Adrenal gland (tissue), 12 donors: ENCODE data around the gene PRR35. TPM values are rescaled to one million over a fixed set of nuclear protein-coding genes. Genes with fewer than 3 reads are reported as not detected.

Experiments used
- DNase-seq, 7 donors: peaks; one replicate each; pipeline ENCODE4 v3.0.0-alpha.2; 2019 to 2020
- H3K27ac ChIP-seq, 5 donors: fragments of 200-600 bp; sonication (generic) in 4 of 5; 1 replicate in 3 of 5; 2 replicates in 2 of 5; pipeline versions ENCODE4 v1.5.1 to v1.8.0; 2016 to 2020; ENCODE audit warnings: mild to moderate bottlenecking in 1 of 5
- H3K27me3 ChIP-seq: fragments of 200-600 bp; 2 replicates; pipeline ENCODE4 v1.8.0; 2021
- H3K36me3 ChIP-seq, 2 donors: fragments of 200-600 bp; replicated peaks in 1 of 2; 1 replicate in 1 of 2; 2 replicates in 1 of 2; pipeline versions ENCODE4 v1.5.1 to v1.8.0; 2018 to 2022
- H3K4me1 ChIP-seq, 2 donors: fragments of 200-600 bp; replicated peaks in 1 of 2; 1 replicate in 1 of 2; 2 replicates in 1 of 2; pipeline versions ENCODE4 v1.5.1 to v1.8.0; 2018 to 2021
- H3K4me3 ChIP-seq, 4 donors: fragments of 200-600 bp; sonication (generic) in 3 of 4; one replicate each; pipeline ENCODE4 v1.5.1; 2016 to 2018
- H3K9me3 ChIP-seq, 3 donors: fragments of 200-600 bp; sonication (generic) in 1 of 3; replicated peaks in 1 of 3; 1 replicate in 2 of 3; 2 replicates in 1 of 3; pipeline versions ENCODE4 v1.5.1 to v1.8.0; 2016 to 2021
- CTCF ChIP-seq, 6 experiments: fragments of 450-650 bp in 4 of 6; fragments of 200-600 bp in 2 of 6; sonication (generic) in 1 of 6; IDR thresholded peaks; 1 replicate in 5 of 6; 2 replicates in 1 of 6; pipeline versions ENCODE4 v1.5.1 to v1.8.0; 2016 to 2021; ENCODE audit warnings: antibody characterized with exemption in 6 of 6, mild to moderate bottlenecking in 2 of 6, moderate library complexity in 1 of 6
- POLR2A ChIP-seq, 2 donors: fragments of 450-650 bp; IDR thresholded peaks; one replicate each; pipeline ENCODE4 v1.6.1; 2017; ENCODE audit warnings: antibody characterized with exemption in 2 of 2, mild to moderate bottlenecking in 2 of 2, moderate library complexity in 1 of 2
- WGBS, 4 donors: extraction: QIAGEN DNeasy Blood & Tissue Kit in 2 of 4; methylation state at CpG; one replicate each; pipeline versions ENCODE4 v1.1.5 to v1.1.7; 2013 to 2017; 5-methylcytosine and 5-hydroxymethylcytosine counted together
- intact Hi-C, 2 donors: fragments of 100-400 bp; cut with DNase I; formaldehyde crosslinking; loops; one replicate each; pipeline versions ENCODE4 v1.14.1 to v1.15.0; 2022 to 2023
- polyA plus RNA-seq, 3 donors: library from polyadenylated mRNA; stranded (reverse); fragments of 200-250 nt in 2 of 3; fragments of 350-450 nt in 1 of 3; fragmentation: Illumina TruSeq in 1 of 3; extraction: RNeasy Lipid Tissue Mini Kit (QIAGEN cat#74804) in 1 of 3; gene quantifications; one replicate each; pipeline ENCODE4 v1.2.3, GENCODE V29; 2013 to 2014
- total RNA-seq, 9 donors: library from RNA; depleted of rRNA in 4 of 9; stranded (reverse); fragments of >200 nt in 4 of 9; fragments of 120-200 nt in 1 of 9; fragmentation: NEBNext Ultra II Directional in 1 of 9; extraction: Animal tissue kit (Norgen Biotek cat#: 25700) in 1 of 9; gene quantifications; one replicate each; pipeline versions ENCODE4 v1.1.0 to v1.2.4, GENCODE V29; 2013 to 2023
- donor health status: healthy with polysubstance abuse.
- donor health status: Bipolar disorder and iron deficiency.
- donor health status: DM: yes; HTN: yes; CAD: no.
- donor health status: DM: no; HTN: no; CAD: no.
- donor health status: DM: no; HTN: no; CAD: no.
- donor health status: DM: yes; HTN: yes; CAD: no.

Gene PRR35
- total and polyA plus RNA-seq, 12 donors: not detected

GRCh38 chr16:554297-554621, 5.9 kb upstream of the PRR35 start:
- 77 to 87% (median 81%) methylated on average over 10 to 11 of the region's 11 CpGs for WGBS, 4 donors
- Histone ChIP-seq H3K4me1 (peaks cover 0 to 6% of the 10 kb centered on the region in 2 donors), H3K36me3 (peaks cover 0 to 27% of the 10 kb centered on the region in 2 donors), H3K9me3 (no peaks in the 10 kb centered on the region), H3K27me3 (peaks cover 8% of the 10 kb centered on the region), H3K4me3 (no peak overlapping the region), H3K27ac (no peak overlapping the region)
- TF ChIP-seq POLR2A (IDR thresholded peaks at IDR 0.05) (no peak), CTCF (IDR thresholded peaks at IDR 0.05) (no peak)
- DNase-seq: no peak
- intact Hi-C loops: no loop called here

GRCh38 chr16:554640-555365, 5.4 kb upstream of the PRR35 start:
- Histone ChIP-seq H3K36me3 (peaks cover 0 to 21% of the 10 kb centered on the region in 2 donors), H3K4me3 (no peak overlapping the region), H3K4me1 (peaks cover 0 to 6% of the 10 kb centered on the region in 2 donors), H3K27me3 (peaks cover 13% of the 10 kb centered on the region), H3K9me3 (no peaks in the 10 kb centered on the region), H3K27ac (no peak overlapping the region)
- intact Hi-C loops: no loop called here
- DNase-seq: peak in 4 of 7 donors; percentile 58 to 75 (median 71)
- no peak for TF ChIP-seq POLR2A (IDR thresholded peaks at IDR 0.05)
- no peak for TF ChIP-seq CTCF (IDR thresholded peaks at IDR 0.05)
- WGBS, 4 donors: 45 to 77% (median 75%) methylated on average over 16 to 54 of the region's 54 CpGs

GRCh38 chr16:555528-556473, 4.4 kb upstream of the PRR35 start:
- H3K36me3 ChIP-seq: peaks cover 0 to 16% of the 10 kb centered on the region in 2 donors
- no peaks in the 10 kb centered on the region for H3K9me3 ChIP-seq
- peaks cover 0 to 6% of the 10 kb centered on the region in 2 donors for H3K4me1 ChIP-seq
- H3K4me3 ChIP-seq: no peak overlapping the region
- intact Hi-C loops: no loop called here
- peaks cover 15% of the 10 kb centered on the region for H3K27me3 ChIP-seq
- no peak overlapping the region for H3K27ac ChIP-seq
- 74 to 83% (median 80%) methylated on average over 10 to 32 of the region's 32 CpGs for WGBS, 4 donors
- no peak for TF ChIP-seq POLR2A (IDR thresholded peaks at IDR 0.05)
- TF ChIP-seq CTCF (IDR thresholded peaks at IDR 0.05): no peak
- no peak for DNase-seq

- 84 to 90% (median 87%) methylated on average over 11 to 32 of the region's 32 CpGs for WGBS, 4 donors
- peaks cover 0 to 6% of the 10 kb centered on the region in 2 donors for H3K4me1 ChIP-seq
- no peak overlapping the region for H3K27ac ChIP-seq
- no peaks in the 10 kb centered on the region for H3K9me3 ChIP-seq
- peaks cover 23% of the 10 kb centered on the region for H3K27me3 ChIP-seq
- H3K4me3 ChIP-seq: no peak overlapping the region
- H3K36me3 ChIP-seq: peaks cover 0 to 12% of the 10 kb centered on the region in 2 donors
- intact Hi-C loops: no loop called here
- no peak for DNase-seq
- no peak for TF ChIP-seq POLR2A (IDR thresholded peaks at IDR 0.05)
- TF ChIP-seq CTCF (IDR thresholded peaks at IDR 0.05): no peak
Observed at GRCh38 chr16:556474-557173, 3.6 kb upstream of the PRR35 start.
